ENCODE measurements around the gene USP1. TPM values are rescaled to one million over a fixed set of nuclear protein-coding genes. Genes with fewer than 3 reads are reported as not detected.

Gene USP1
- total and polyA plus RNA-seq, 2 of the 4 experiments (the other 2 are of a cell fraction): 7.5 to 9.7 TPM

DNA sequence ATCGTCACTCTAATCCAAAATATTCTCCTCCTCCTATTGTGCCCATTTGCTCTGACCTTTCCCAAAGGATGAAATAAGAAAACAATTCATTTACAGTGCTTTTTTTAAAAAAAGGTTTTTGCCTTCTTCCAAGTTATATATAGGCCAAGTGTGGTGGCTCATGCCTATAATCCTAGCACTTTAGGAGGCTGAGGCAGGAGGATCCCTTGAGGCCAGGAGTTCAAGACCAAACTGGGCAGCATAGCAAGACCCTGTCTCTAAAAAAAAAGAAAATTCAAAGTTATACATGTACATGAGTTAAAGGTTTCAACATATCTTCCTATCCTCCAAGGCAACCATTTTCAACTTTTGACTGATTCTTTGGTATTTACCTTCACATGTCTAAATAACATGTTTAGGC is 10.1 kb upstream of the USP1 start:
- Histone ChIP-seq H3K4me3 (ENCODE audit: insufficient read depth, low read depth, low read length) (no peak overlapping the region), H3K9ac (ENCODE audit: low read depth, low read length) (no peak overlapping the region), H3K36me3 (ENCODE audit: control insufficient read depth, insufficient read depth, low read length) (no peaks in the 10 kb centered on the region), H3K4ac (ENCODE audit: low read depth, low read length) (no peak overlapping the region), H4K20me1 (ENCODE audit: insufficient read depth, low read length) (no peaks in the 10 kb centered on the region), H3K18ac (ENCODE audit: low read depth, low read length) (no peak overlapping the region), H3K4me1 (ENCODE audit: control insufficient read depth, insufficient read depth, low read length) (no peaks in the 10 kb centered on the region), H3K9me1 (ENCODE audit: insufficient read depth, low read length) (no peaks in the 10 kb centered on the region), H3K4me2 (ENCODE audit: low read depth, low read length) (no peak overlapping the region), H4K8ac (ENCODE audit: low read depth in 2 of 2, low read length in 2 of 2) (no peak overlapping the region), H2BK120ac (ENCODE audit: low read depth, low read length) (no peak overlapping the region), H3K79me1 (ENCODE audit: low read depth in 1 of 2, low read length in 2 of 2) (no peaks in the 10 kb centered on the region), H3K27ac (ENCODE audit: insufficient read depth, low read length) (no peak overlapping the region), H2AK5ac (ENCODE audit: low read depth, low read length) (no peak overlapping the region), H3K56ac (ENCODE audit: extremely low read depth, insufficient read depth, low read length) (no peak overlapping the region), H3K23ac (ENCODE audit: low read depth, low read length) (no peak overlapping the region), H3K9me3 (ENCODE audit: control insufficient read depth, insufficient read depth, low read length) (no peaks in the 10 kb centered on the region), H2AFZ (replicated peaks; ENCODE audit: low read length, poor library complexity) (no peak overlapping the region), H3K14ac (replicated peaks; ENCODE audit: low read depth, low read length) (no peak overlapping the region), H2BK5ac (ENCODE audit: low read depth, low read length, poor library complexity, severe bottlenecking) (no peak overlapping the region), H2BK20ac (ENCODE audit: low read depth, low read length) (no peak overlapping the region), H4K5ac (ENCODE audit: low read depth, low read length) (no peak overlapping the region), H2AK9ac (replicated peaks; ENCODE audit: low read depth, low read length, poor library complexity) (no peak overlapping the region), H4K91ac (ENCODE audit: insufficient read depth, low read depth, low read length) (no peak overlapping the region), H3K27me3 (ENCODE audit: control insufficient read depth, insufficient read depth, low read length) (peaks cover 5% of the 10 kb centered on the region), H2BK15ac (ENCODE audit: low read depth, low read length) (no peak overlapping the region)
- TF ChIP-seq MAZ (IDR thresholded peaks at IDR 0.05; ENCODE audit: borderline replicate concordance, low read depth, low read length) (no peak), RFX5 (IDR thresholded peaks at IDR 0.05; ENCODE audit: low read depth, low read length) (no peak), SMC3 (IDR thresholded peaks at IDR 0.05; ENCODE audit: low read depth, low read length) (no peak), RAD21 (IDR thresholded peaks at IDR 0.05; ENCODE audit: low read length) (no peak), CEBPB (IDR thresholded peaks at IDR 0.05; ENCODE audit: low read depth, low read length) (no peak), NFE2L2 (IDR thresholded peaks at IDR 0.05; ENCODE audit: low read depth, low read length) (no peak), POLR2A (IDR thresholded peaks at IDR 0.05; ENCODE audit: low read depth, low read length) (no peak)
- TF ChIP-seq, protein P1, sequence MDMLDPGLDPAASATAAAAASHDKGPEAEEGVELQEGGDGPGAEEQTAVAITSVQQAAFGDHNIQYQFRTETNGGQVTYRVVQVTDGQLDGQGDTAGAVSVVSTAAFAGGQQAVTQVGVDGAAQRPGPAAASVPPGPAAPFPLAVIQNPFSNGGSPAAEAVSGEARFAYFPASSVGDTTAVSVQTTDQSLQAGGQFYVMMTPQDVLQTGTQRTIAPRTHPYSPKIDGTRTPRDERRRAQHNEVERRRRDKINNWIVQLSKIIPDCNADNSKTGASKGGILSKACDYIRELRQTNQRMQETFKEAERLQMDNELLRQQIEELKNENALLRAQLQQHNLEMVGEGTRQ (IDR thresholded peaks at IDR 0.05; ENCODE audit: low read depth, low read length): no peak
- dilution Hi-C loops (cut with HindIII; ENCODE audit: low sequenced_read_pairs, unreplicated experiment) (no loop called here), intact Hi-C loops (cut with micrococcal nuclease) (no loop called here), in situ Hi-C loops (cut with MboI; ENCODE audit: low sequenced_read_pairs) (no loop called here)
- ChIA-PET CTCF (interaction anchor here (1.2 kb wide), 1 partner anchor 15 kb away, joined by 4 read pairs; no protein-coding TSS in a partner anchor), POLR2A (ENCODE audit: unreplicated experiment) (no interaction called here)
- no CpG with 5 or more reads among the region's 1 CpG for WGBS, 2 experiments (ENCODE audit: extremely low coverage in 2 of 2, insufficient read length in 1 of 2)
- ATAC-seq (ENCODE audit: low read depth) (no peak), DNase-seq (no peak)
- no TSS peak for BruUV-seq (replicated peaks)

All from IMR-90 (cell line).